AG10803 (cell line): Measurements from ENCODE around the gene IL1RAPL2.

Experiments used
- DNase-seq: peaks from one replicate; pipeline ENCODE4 v3.0.0; 2010; ENCODE audit warnings: low read depth
- H3K4me3 ChIP-seq: 2 replicates; pipeline ENCODE4 v1.5.1; 2011; ENCODE audit warnings: mild to moderate bottlenecking, low read length, control low read depth
- CTCF ChIP-seq: conservative IDR thresholded peaks from 2 replicates; pipeline ENCODE4 v1.5.1; 2011; ENCODE audit warnings: mild to moderate bottlenecking, low read length, control low read depth, inconsistent platforms

The IL1RAPL2 gene

GRCh38 chrX:105269386-105269785 lies 703.4 kb downstream of the IL1RAPL2 start:
- TF ChIP-seq CTCF: no peak
- H3K4me3 ChIP-seq: no peak overlapping the region
- DNase-seq: no peak

- no peak for DNase-seq
- no peak for TF ChIP-seq CTCF
- no peak overlapping the region for H3K4me3 ChIP-seq
Observed at GRCh38 chrX:105273326-105273725, 707.3 kb downstream of the IL1RAPL2 start.

GRCh38 chrX:105274091-105274490 lies 708.1 kb downstream of the IL1RAPL2 start:
- TF ChIP-seq CTCF: no peak
- no peak overlapping the region for H3K4me3 ChIP-seq
- no peak for DNase-seq

GRCh38 chrX:105277132-105277531 lies 711.1 kb downstream of the IL1RAPL2 start:
- no peak for TF ChIP-seq CTCF
- DNase-seq: no peak

GRCh38 chrX:105282077-105282476 lies 716.1 kb downstream of the IL1RAPL2 start:
- DNase-seq: no peak
- no peak for TF ChIP-seq CTCF
- no peak overlapping the region for H3K4me3 ChIP-seq

More at GRCh38 chrX:105277132-105277531, 711.1 kb downstream of the IL1RAPL2 start:
- no peak overlapping the region for H3K4me3 ChIP-seq

- TF ChIP-seq CTCF: no peak
- DNase-seq: no peak
- H3K4me3 ChIP-seq: no peak overlapping the region
Observed at GRCh38 chrX:105297041-105297440, 731.0 kb downstream of the IL1RAPL2 start.

- H3K4me3 ChIP-seq: no peak overlapping the region
- no peak for TF ChIP-seq CTCF
- no peak for DNase-seq
Observed at GRCh38 chrX:105299286-105299685, 733.3 kb downstream of the IL1RAPL2 start.
